Transverse colon (tissue), 4 donors: Measurements from ENCODE around the gene MKNK1. TPM values are rescaled to one million over a fixed set of nuclear protein-coding genes. Genes with fewer than 3 reads are reported as not detected.
A peak's percentile ranks its signal among the peaks of the same experiment; 100 is the strongest.

Source experiments
- DNase-seq: peaks from one replicate; pipeline ENCODE4 v3.0.0-alpha.2; 2019
- H3K27ac ChIP-seq, 4 donors: fragments of 200-600 bp; sonication (generic); 2 replicates each; pipeline ENCODE4 v1.5.1; 2016 to 2018; ENCODE audit warnings: inconsistent platforms in 4 of 4
- H3K27me3 ChIP-seq: fragments of 200-600 bp; sonication (generic); 2 replicates; pipeline ENCODE4 v1.5.1; 2017; ENCODE audit warnings: inconsistent platforms
- H3K36me3 ChIP-seq, 4 donors: fragments of 200-600 bp; sonication (generic); 2 replicates each; pipeline ENCODE4 v1.5.1; 2017 to 2019; ENCODE audit warnings: inconsistent platforms in 4 of 4
- H3K4me1 ChIP-seq, 4 donors: fragments of 200-600 bp; sonication (generic); 2 replicates each; pipeline ENCODE4 v1.5.1; 2017 to 2020; ENCODE audit warnings: inconsistent platforms in 4 of 4
- H3K4me3 ChIP-seq, 4 donors: fragments of 200-600 bp; sonication (generic); 1 replicate in 1 of 4; 2 replicates in 3 of 4; pipeline versions ENCODE4 v1.5.1 to v1.6.1; 2017 to 2019; ENCODE audit warnings: inconsistent platforms in 4 of 4
- H3K9me3 ChIP-seq, 2 donors: fragments of 200-600 bp; sonication (generic); 2 replicates each; pipeline ENCODE4 v1.5.1; 2017 to 2019; ENCODE audit warnings: inconsistent platforms in 2 of 2
- CTCF ChIP-seq, 5 experiments: fragments of 200-600 bp in 3 of 5; fragments of 450-650 bp in 2 of 5; sonication (generic) in 3 of 5; IDR thresholded peaks; 1 replicate in 2 of 5; 2 replicates in 3 of 5; pipeline ENCODE4 v1.5.1; 2016 to 2017; ENCODE audit warnings: antibody characterized with exemption in 5 of 5, inconsistent platforms in 3 of 5, mild to moderate bottlenecking in 2 of 5, moderate library complexity in 1 of 5
- EP300 ChIP-seq: sonication (generic); formaldehyde crosslinking; IDR thresholded peaks from one replicate; pipeline ENCODE4 v1.6.1; 2017; ENCODE audit warnings: antibody characterized with exemption, low read depth
- POLR2A ChIP-seq: fragments of 450-650 bp; IDR thresholded peaks from one replicate; pipeline ENCODE4 v1.6.1; 2016; ENCODE audit warnings: antibody characterized with exemption, mild to moderate bottlenecking, moderate library complexity
- POLR2AphosphoS5 ChIP-seq, 3 donors: sonication (generic); formaldehyde crosslinking; IDR thresholded peaks; one replicate each; pipeline ENCODE4 v1.6.1; 2016; ENCODE audit warnings: antibody characterized with exemption in 3 of 3
- WGBS, 2 donors: methylation state at CpG; one replicate each; pipeline ENCODE4 v1.1.5; 2018; ENCODE audit warnings: low coverage in 1 of 2; 5-methylcytosine and 5-hydroxymethylcytosine counted together
- in situ Hi-C, 4 donors: fragments of 200-750 bp; cut with MboI; loops; one replicate each; pipeline versions ENCODE4 v1.15.0 to v1.15.1; 2017; ENCODE audit warnings: low sequenced_read_pairs in 3 of 4, low pct_ligation_motif_present in 1 of 4, low pct_unique_long_range_greater_than_20kb in 1 of 4
- intact Hi-C: fragments of 100-400 bp; cut with DNase I; formaldehyde crosslinking; loops from one replicate; pipeline ENCODE4 v1.15.1; 2023; ENCODE audit warnings: low total_unique reads
- total RNA-seq, 4 donors: library from RNA; depleted of rRNA; stranded (reverse); fragments of >200 nt; gene quantifications; one replicate each; pipeline ENCODE4 v1.1.0, GENCODE V29; 2016

MKNK1 gene
- total RNA-seq, 4 donors from 2014 or later = 59.5 to 80.5 (median 62.3) TPM

GRCh38 chr1:46630719-46631118 is 26.7 kb upstream of the MKNK1 start:
- H3K27ac ChIP-seq = no peak overlapping the region
- in situ Hi-C loops = no loop called here
- no peaks in the 10 kb centered on the region for H3K27me3 ChIP-seq
- TF ChIP-seq POLR2A (no peak), POLR2AphosphoS5 (IDR thresholded peaks at IDR 0.05) (no peak), EP300 (no peak), CTCF (IDR thresholded peaks at IDR 0.05) (no peak)
- H3K9me3 ChIP-seq = no peaks in the 10 kb centered on the region
- H3K4me1 ChIP-seq = no peaks in the 10 kb centered on the region
- H3K36me3 ChIP-seq = peaks cover 0 to 22% (median 9%) of the 10 kb centered on the region in 4 donors
- no peak overlapping the region for H3K4me3 ChIP-seq
- 83 to 88% methylated on average over 1 to 2 of the region's 2 CpGs for WGBS, 2 donors
- intact Hi-C loops = no loop called here
- DNase-seq = no peak

GRCh38 chr1:46623743-46624644 is 19.9 kb upstream of the MKNK1 start:
- in situ Hi-C loops = loop anchor here in 1 of 4 donors (10.0 kb wide), 1 partner anchor 101 kb away; no protein-coding TSS in a partner anchor
- H3K9me3 ChIP-seq = no peaks in the 10 kb centered on the region
- peaks cover 0 to 13% (median 6%) of the 10 kb centered on the region in 4 donors for H3K4me1 ChIP-seq
- no peak overlapping the region for H3K27ac ChIP-seq
- no peak for DNase-seq
- no peak overlapping the region for H3K4me3 ChIP-seq
- intact Hi-C loops = no loop called here
- H3K36me3 ChIP-seq = no peaks in the 10 kb centered on the region
- TF ChIP-seq POLR2A = no peak
- no peak for TF ChIP-seq CTCF (IDR thresholded peaks at IDR 0.05)
- no peak for TF ChIP-seq POLR2AphosphoS5 (IDR thresholded peaks at IDR 0.05)
- no peak for TF ChIP-seq EP300
- 87% methylated on average over 4 of the region's 4 CpGs; no CpG with 5 or more reads in 1 of the 2 donors for WGBS, 2 donors
- no peaks in the 10 kb centered on the region for H3K27me3 ChIP-seq

GRCh38 chr1:46622344-46622743 is 18.3 kb upstream of the MKNK1 start:
- H3K4me1 ChIP-seq = peaks cover 2 to 14% (median 7%) of the 10 kb centered on the region in 4 donors
- TF ChIP-seq POLR2A = no peak
- TF ChIP-seq POLR2AphosphoS5 (IDR thresholded peaks at IDR 0.05) = no peak
- TF ChIP-seq CTCF (IDR thresholded peaks at IDR 0.05) = peak; percentile 51 to 69 (median 61)
- H3K27ac ChIP-seq = peak overlapping the region in 3 of 4 donors; percentile 10 to 41 (median 31)
- no peaks in the 10 kb centered on the region for H3K36me3 ChIP-seq
- intact Hi-C loops (loop anchor here (1.0 kb wide), 1 partner anchor 103 kb away; no protein-coding TSS in a partner anchor), in situ Hi-C loops (loop anchor here in 1 of 4 donors (10.0 kb wide), 1 partner anchor 102 kb away; no protein-coding TSS in a partner anchor)
- H3K4me3 ChIP-seq = no peak overlapping the region
- H3K27me3 ChIP-seq = no peaks in the 10 kb centered on the region
- peak; percentile 60 for DNase-seq
- 46% methylated on average over 3 of the region's 3 CpGs; no CpG with 5 or more reads in 1 of the 2 donors for WGBS, 2 donors
- H3K9me3 ChIP-seq = no peaks in the 10 kb centered on the region

- Histone ChIP-seq H3K36me3 (no peaks in the 10 kb centered on the region), H3K27me3 (no peaks in the 10 kb centered on the region), H3K4me1 (peaks cover 3 to 19% (median 9%) of the 10 kb centered on the region in 4 donors), H3K4me3 (no peak overlapping the region), H3K27ac (peak overlapping the region in 3 of 4 donors; percentile 10 to 41 (median 31)), H3K9me3 (no peaks in the 10 kb centered on the region)
- no peak for TF ChIP-seq POLR2AphosphoS5 (IDR thresholded peaks at IDR 0.05)
- no peak for TF ChIP-seq CTCF (IDR thresholded peaks at IDR 0.05)
- no peak for TF ChIP-seq EP300
- intact Hi-C loops = loop anchor here (1.0 kb wide), 1 partner anchor 103 kb away; no protein-coding TSS in a partner anchor
- 41 to 53% methylated on average over 5 to 7 of the region's 7 CpGs for WGBS, 2 donors
- in situ Hi-C loops = loop anchor here in 1 of 4 donors (10.0 kb wide), 1 partner anchor 103 kb away; no protein-coding TSS in a partner anchor
- DNase-seq = no peak
Observed at GRCh38 chr1:46621930-46622329, 17.9 kb upstream of the MKNK1 start.
